22Rv1 (cell line): Measurements from ENCODE around the gene CTDP1.

ENCODE experiments used
- CTCF ChIP-seq: fragments of 450-650 bp; IDR thresholded peaks from 2 replicates; pipeline ENCODE4 v1.5.1; 2017; ENCODE audit warnings: mild to moderate bottlenecking
- ZFX ChIP-seq: fragments of 450-650 bp; IDR thresholded peaks from 2 replicates; pipeline ENCODE4 v1.6.1; 2017; ENCODE audit warnings: antibody characterized with exemption, borderline replicate concordance

- TF ChIP-seq CTCF = no peak
- no peak for TF ChIP-seq ZFX
Measured at GRCh38 chr18:79742076-79742475, 62.5 kb downstream of the CTDP1 start.
